Activated naive CD4-positive, alpha-beta T cell treated with anti-CD3 and anti-CD28 coated beads, Interleukin-2, amount 10 ng/mL, durations not matched to agents 7 days and 5 days (primary cell): ENCODE results near the gene TTC17.

Source experiments
- CTCF ChIA-PET: fragments of 350-600 bp; sonication (Branson Sonifier 250); formaldehyde crosslinking; loops from one replicate; lab custom pipeline; 2021; ENCODE audit warnings: antibody characterized with exemption; lab: Charles Lee
- DNase-seq: peaks from one replicate; pipeline ENCODE4 v3.0.0-alpha.2; 2020
- H3K27ac Mint-ChIP-seq: one replicate; pipeline ENCODE4 v1.8.0; 2021; ENCODE audit warnings: mild to moderate bottlenecking, moderate library complexity, mixed read lengths
- H3K27me3 Mint-ChIP-seq: one replicate; pipeline ENCODE4 v1.8.0; 2021; ENCODE audit warnings: mild to moderate bottlenecking, mixed read lengths
- H3K36me3 Mint-ChIP-seq: one replicate; pipeline ENCODE4 v1.8.0; 2021; ENCODE audit warnings: mixed read lengths
- H3K4me1 Mint-ChIP-seq: one replicate; pipeline ENCODE4 v1.8.0; 2021; ENCODE audit warnings: mixed read lengths
- H3K4me3 Mint-ChIP-seq: one replicate; pipeline ENCODE4 v1.8.0; 2021; ENCODE audit warnings: mild to moderate bottlenecking, moderate library complexity, mixed read lengths
- H3K9me3 Mint-ChIP-seq: one replicate; pipeline ENCODE4 v1.8.0; 2021; ENCODE audit warnings: mixed read lengths

TTC17 gene

DNA sequence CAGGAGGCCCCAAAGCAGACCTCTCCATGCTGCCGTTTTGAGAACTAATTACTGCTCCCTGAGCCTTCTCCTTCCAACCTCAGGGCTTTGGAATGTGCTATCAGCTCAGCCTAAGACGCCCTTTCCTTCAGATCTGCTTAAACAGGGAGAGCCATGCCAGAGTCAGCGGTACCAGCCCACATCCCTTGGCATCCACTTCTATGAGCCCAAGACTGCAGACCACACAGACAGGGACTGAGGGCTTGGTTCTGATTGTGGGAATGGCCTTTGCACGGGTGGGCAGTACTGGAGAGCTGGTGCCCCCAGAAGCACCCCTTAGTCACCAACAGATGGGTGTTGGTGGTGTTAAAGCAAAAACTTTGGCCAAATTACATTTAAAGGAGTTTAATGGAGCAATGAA lies 146.5 kb downstream of the TTC17 start:
- H3K27me3 Mint-ChIP-seq, result no peaks in the 10 kb centered on the region
- H3K4me3 Mint-ChIP-seq, result no peak overlapping the region
- no peak for DNase-seq
- no peaks in the 10 kb centered on the region for H3K9me3 Mint-ChIP-seq
- no peaks in the 10 kb centered on the region for H3K36me3 Mint-ChIP-seq
- no peak overlapping the region for H3K27ac Mint-ChIP-seq
- CTCF ChIA-PET, result interaction anchor here (0.9 to 1.7 kb wide), 3 partner anchors 62 to 346 kb away, joined by 3 to 5 read pairs (median 3); no protein-coding TSS in a partner anchor
- peaks cover 10% of the 10 kb centered on the region for H3K4me1 Mint-ChIP-seq

DNA sequence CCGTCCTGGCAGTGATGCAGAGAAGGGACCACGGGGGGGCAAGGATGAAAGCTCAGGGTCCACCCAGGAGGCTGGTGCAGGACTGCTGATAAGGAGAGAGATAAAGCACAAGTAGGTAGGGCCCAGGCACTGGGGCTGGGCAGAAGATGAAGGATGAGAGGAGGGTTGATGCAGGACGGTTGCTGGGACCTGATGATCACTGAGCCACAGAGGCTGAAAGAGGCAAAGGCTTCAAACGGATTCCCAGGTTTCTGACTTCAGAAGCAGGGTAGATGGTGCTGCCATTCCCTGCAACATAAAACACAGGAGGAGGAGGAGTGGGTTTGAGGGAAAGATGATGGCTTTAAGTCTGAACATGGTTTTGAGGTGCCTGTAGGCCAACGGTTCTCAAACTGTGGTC lies 148.5 kb downstream of the TTC17 start:
- DNase-seq, result no peak
- peaks cover 10% of the 10 kb centered on the region for H3K4me1 Mint-ChIP-seq
- CTCF ChIA-PET, result no interaction called here
- no peaks in the 10 kb centered on the region for H3K9me3 Mint-ChIP-seq
- no peak overlapping the region for H3K4me3 Mint-ChIP-seq
- H3K27ac Mint-ChIP-seq, result no peak overlapping the region
- no peaks in the 10 kb centered on the region for H3K36me3 Mint-ChIP-seq
- H3K27me3 Mint-ChIP-seq, result peaks cover 6% of the 10 kb centered on the region

DNA sequence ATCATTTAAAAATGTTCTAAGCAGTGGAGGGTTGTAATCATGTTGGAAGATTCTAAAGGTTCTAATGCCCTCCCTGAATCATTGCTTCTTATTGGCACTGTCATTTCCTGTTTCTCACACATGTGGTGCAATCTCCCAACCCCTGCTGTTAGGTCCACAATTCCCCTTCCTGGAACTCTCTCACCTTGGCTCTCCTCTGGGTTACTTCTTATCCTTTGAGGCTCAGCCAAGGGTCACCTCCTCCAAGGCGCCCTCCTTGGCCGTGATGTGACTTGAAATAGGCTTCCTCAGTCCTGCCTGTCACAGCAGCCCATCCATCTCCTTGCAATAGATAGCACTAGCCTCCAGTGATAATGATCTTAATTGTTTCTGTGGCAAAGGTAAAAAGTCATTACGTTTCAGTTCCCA lies 149.8 kb downstream of the TTC17 start:
- Mint-ChIP-seq H3K27me3 (peaks cover 6% of the 10 kb centered on the region), H3K27ac (no peak overlapping the region), H3K4me3 (no peak overlapping the region), H3K4me1 (peaks cover 10% of the 10 kb centered on the region), H3K9me3 (peaks cover 2% of the 10 kb centered on the region), H3K36me3 (no peaks in the 10 kb centered on the region)
- DNase-seq, result no peak
- CTCF ChIA-PET, result no interaction called here

DNA sequence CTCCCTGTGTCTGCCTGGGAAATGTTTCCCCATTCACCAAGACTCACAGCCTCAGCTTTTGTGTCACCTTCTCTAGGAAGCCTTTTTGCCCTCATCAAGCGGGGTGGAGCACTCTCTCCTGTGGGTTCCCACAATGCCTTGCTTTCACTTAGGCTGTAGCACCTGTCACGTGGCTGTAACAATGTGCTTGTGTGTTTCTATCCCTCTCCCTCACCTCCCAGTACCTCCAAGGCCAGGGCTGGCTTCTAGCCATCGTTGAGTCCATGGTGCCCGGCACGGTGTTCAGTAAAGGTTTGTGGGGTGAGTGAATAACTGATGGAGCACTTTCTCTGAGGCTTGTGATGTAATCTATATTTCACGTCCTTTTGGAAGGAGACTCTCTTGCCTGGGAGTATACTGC lies 153.2 kb downstream of the TTC17 start:
- H3K27me3 Mint-ChIP-seq, result peaks cover 11% of the 10 kb centered on the region
- H3K27ac Mint-ChIP-seq, result no peak overlapping the region
- no peaks in the 10 kb centered on the region for H3K36me3 Mint-ChIP-seq
- H3K9me3 Mint-ChIP-seq, result peaks cover 2% of the 10 kb centered on the region
- CTCF ChIA-PET, result interaction anchor here (1.0 kb wide), 1 partner anchor 10 kb away, joined by 3 read pairs; no protein-coding TSS in a partner anchor
- H3K4me3 Mint-ChIP-seq, result no peak overlapping the region
- DNase-seq, result no peak
- H3K4me1 Mint-ChIP-seq, result peaks cover 10% of the 10 kb centered on the region

DNA sequence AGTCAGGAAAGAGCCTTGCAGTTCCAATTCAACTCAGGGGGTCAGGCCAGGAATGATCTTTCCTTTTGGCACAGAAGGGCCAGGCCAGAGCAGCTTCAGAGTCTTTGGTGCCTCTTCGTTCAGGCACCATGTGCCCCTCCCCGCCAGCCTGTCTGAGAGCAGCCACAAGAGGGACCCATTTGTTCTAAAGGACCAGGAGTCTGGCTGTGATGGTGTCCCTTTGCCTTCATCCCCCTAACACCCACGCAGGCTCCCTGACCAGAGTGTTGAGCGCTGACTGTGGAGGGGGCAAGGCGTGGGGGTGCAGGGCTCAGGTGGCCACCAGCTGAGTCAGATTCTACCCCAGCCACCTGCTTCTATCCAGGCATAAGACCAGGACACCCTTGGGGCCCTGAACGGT lies 156.4 kb downstream of the TTC17 start:
- Mint-ChIP-seq H3K36me3 (no peaks in the 10 kb centered on the region), H3K27ac (no peak overlapping the region), H3K4me1 (no peaks in the 10 kb centered on the region), H3K27me3 (peaks cover 11% of the 10 kb centered on the region), H3K4me3 (no peak overlapping the region), H3K9me3 (peaks cover 2% of the 10 kb centered on the region)
- DNase-seq, result no peak
- CTCF ChIA-PET, result no interaction called here

DNA sequence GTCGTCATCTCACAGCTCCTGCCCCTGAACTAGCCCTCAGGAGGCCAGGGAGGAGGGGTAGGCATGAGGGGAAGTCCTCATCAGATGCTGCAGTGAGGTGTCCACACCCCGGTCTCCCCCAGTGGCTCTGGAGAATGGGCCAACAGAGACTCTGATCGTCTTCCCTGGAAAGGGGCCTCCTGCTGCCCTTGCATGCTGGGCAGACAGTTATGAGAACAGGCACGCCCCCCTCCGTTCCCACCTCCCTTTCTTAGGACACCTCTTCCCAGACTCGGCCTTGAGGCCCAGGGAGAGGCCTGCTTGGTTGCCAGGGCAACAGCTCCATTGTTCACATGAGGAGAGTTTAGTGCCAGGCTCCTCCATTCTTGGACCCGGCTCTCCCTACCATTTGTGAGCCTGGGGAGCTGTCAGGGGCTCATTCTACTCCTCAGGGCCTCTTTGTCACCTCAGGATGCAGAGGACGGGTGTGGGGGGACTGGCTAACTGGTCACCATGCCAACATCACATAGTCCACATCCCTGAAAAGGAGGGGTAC lies 157.7 kb downstream of the TTC17 start:
- H3K27me3 Mint-ChIP-seq, result peaks cover 10% of the 10 kb centered on the region
- H3K27ac Mint-ChIP-seq, result no peak overlapping the region
- CTCF ChIA-PET, result no interaction called here
- H3K9me3 Mint-ChIP-seq, result peaks cover 13% of the 10 kb centered on the region
- no peak for DNase-seq
- H3K4me3 Mint-ChIP-seq, result no peak overlapping the region
- H3K4me1 Mint-ChIP-seq, result no peaks in the 10 kb centered on the region
- H3K36me3 Mint-ChIP-seq, result no peaks in the 10 kb centered on the region

DNA sequence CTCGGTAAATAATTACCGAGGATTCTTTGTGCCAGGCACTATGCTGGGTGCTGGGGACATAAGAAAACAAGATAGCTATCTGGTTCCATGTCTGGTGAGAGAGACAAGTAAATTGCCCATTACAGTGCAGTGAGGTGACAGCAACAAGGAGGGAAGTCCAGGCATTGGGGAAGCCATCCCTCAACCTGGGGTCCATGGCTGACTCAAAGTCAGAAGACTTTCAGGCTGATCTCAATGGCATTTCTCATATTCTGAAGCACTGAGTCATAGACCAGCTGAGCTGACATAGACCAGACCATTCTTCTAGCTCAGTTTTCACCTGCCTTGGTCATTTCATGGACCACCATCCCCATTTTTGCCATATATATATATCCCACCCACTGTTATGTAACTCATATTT lies 158.8 kb downstream of the TTC17 start:
- CTCF ChIA-PET, result no interaction called here
- H3K4me1 Mint-ChIP-seq, result no peaks in the 10 kb centered on the region
- peaks cover 5% of the 10 kb centered on the region for H3K27me3 Mint-ChIP-seq
- no peak for DNase-seq
- H3K9me3 Mint-ChIP-seq, result peaks cover 19% of the 10 kb centered on the region
- no peaks in the 10 kb centered on the region for H3K36me3 Mint-ChIP-seq
- no peak overlapping the region for H3K4me3 Mint-ChIP-seq
- H3K27ac Mint-ChIP-seq, result no peak overlapping the region

DNA sequence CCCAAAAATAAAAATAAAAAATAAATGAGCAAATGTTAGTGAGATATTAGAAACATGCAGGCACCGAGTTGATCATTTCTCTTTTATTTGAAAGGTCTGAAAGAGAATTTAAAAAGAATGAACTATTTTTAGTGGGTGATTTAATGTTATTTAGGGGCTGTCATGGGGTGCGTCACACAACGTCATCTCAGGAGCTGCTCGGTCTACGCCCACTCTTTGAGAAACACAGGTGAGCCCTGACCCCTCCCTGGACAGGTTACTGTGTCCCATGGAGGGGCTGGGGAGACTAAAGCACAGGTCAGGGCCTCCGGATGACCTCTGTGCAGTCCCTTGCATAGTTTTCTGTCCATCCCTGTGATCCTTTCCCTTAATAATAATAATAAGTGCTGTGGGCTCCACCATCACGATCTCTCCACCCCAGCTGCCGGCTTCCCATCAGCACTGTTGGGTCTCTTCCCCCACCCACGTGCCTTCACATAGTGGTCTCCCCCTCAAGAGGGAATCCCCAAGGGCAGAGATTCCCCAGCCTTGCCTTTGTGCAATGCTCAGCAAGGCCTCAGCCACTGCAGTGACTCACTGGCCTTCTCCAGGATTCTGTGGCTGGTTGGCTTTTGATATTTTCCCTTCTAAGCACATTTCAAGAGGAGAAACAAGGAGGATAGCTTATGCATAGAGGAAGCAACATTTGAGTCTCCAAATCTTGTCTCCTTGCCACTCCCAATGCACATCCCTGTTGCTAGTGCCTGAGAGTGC lies 159.9 kb downstream of the TTC17 start:
- no peaks in the 10 kb centered on the region for H3K4me1 Mint-ChIP-seq
- no peaks in the 10 kb centered on the region for H3K36me3 Mint-ChIP-seq
- peaks cover 5% of the 10 kb centered on the region for H3K27me3 Mint-ChIP-seq
- H3K9me3 Mint-ChIP-seq, result peaks cover 18% of the 10 kb centered on the region
- H3K27ac Mint-ChIP-seq, result no peak overlapping the region
- CTCF ChIA-PET, result no interaction called here
- DNase-seq, result no peak
- H3K4me3 Mint-ChIP-seq, result no peak overlapping the region

DNA sequence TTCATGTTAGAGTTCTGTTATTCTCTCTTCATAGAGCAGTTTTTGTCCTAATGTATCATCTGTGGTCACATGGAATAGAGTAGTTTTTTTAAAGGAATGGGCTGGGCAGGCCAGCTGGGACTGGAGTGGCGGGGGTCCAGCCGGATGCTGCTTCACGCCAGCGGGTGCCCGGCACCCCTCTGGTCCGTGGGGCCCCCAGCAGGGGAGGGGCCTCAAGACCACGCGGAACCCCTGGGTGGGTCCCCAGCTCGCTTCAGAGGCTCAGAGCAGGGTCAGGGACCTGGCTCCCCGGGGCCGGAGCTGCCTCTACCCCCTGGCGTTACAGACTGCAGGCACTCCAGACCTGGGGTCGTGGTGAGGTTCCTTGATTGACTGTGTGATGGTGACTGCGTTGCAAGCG lies 162.8 kb downstream of the TTC17 start:
- H3K36me3 Mint-ChIP-seq, result no peaks in the 10 kb centered on the region

DNA sequence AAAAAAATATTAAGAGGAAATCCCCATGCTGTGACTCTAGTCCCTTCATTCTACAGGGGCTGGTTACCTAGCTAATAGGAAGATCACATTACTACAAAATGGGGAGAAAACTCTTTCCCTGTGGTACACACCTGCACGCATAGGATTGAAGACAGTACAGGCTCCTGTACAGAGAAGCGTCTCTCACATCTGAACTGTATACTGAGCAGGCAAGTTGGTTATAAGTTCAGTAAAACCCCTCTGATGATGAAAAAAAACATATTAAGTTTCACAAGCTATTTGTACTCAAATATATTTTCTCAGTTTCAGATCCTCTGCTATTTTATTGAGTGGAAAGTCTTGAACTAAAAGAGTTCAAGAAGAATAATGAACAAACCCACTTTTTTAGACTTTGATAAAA lies 164.9 kb downstream of the TTC17 start:
- H3K36me3 Mint-ChIP-seq, result no peaks in the 10 kb centered on the region
- H3K27ac Mint-ChIP-seq, result no peak overlapping the region
- no peak overlapping the region for H3K4me3 Mint-ChIP-seq
- CTCF ChIA-PET, result no interaction called here
- H3K9me3 Mint-ChIP-seq, result peaks cover 18% of the 10 kb centered on the region
- no peaks in the 10 kb centered on the region for H3K27me3 Mint-ChIP-seq
- no peak for DNase-seq
- H3K4me1 Mint-ChIP-seq, result no peaks in the 10 kb centered on the region

More for the DNA sequence above, 162.8 kb downstream of the TTC17 start:
- H3K4me3 Mint-ChIP-seq, result no peak overlapping the region
- CTCF ChIA-PET, result no interaction called here
- H3K27me3 Mint-ChIP-seq, result no peaks in the 10 kb centered on the region
- no peak for DNase-seq
- no peak overlapping the region for H3K27ac Mint-ChIP-seq
- no peaks in the 10 kb centered on the region for H3K4me1 Mint-ChIP-seq
- H3K9me3 Mint-ChIP-seq, result peaks cover 18% of the 10 kb centered on the region

DNA sequence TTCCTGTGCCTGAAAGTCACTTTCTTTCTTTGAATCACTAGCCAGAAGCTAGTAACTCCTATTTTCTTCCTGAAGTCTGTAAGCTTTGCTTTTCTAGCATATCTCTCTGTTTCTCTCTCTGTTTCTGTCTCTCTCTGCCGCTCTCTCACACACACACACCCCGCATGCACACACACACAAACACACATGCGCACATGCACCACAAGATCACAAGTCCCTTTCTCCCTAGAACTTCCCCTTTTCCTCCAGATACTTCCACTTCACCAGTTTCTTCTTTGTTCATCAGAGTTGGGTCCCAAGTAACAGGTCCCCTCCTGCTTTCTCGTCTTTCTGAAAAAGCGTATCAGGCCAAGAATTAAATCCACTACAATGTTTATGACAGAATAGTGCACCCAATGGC lies 173.3 kb downstream of the TTC17 start:
- H3K4me1 Mint-ChIP-seq, result no peaks in the 10 kb centered on the region
- no peak overlapping the region for H3K4me3 Mint-ChIP-seq
- H3K27ac Mint-ChIP-seq, result no peak overlapping the region
- DNase-seq, result no peak
- H3K36me3 Mint-ChIP-seq, result no peaks in the 10 kb centered on the region
- H3K27me3 Mint-ChIP-seq, result peaks cover 8% of the 10 kb centered on the region
- CTCF ChIA-PET, result no interaction called here
- H3K9me3 Mint-ChIP-seq, result no peaks in the 10 kb centered on the region

DNA sequence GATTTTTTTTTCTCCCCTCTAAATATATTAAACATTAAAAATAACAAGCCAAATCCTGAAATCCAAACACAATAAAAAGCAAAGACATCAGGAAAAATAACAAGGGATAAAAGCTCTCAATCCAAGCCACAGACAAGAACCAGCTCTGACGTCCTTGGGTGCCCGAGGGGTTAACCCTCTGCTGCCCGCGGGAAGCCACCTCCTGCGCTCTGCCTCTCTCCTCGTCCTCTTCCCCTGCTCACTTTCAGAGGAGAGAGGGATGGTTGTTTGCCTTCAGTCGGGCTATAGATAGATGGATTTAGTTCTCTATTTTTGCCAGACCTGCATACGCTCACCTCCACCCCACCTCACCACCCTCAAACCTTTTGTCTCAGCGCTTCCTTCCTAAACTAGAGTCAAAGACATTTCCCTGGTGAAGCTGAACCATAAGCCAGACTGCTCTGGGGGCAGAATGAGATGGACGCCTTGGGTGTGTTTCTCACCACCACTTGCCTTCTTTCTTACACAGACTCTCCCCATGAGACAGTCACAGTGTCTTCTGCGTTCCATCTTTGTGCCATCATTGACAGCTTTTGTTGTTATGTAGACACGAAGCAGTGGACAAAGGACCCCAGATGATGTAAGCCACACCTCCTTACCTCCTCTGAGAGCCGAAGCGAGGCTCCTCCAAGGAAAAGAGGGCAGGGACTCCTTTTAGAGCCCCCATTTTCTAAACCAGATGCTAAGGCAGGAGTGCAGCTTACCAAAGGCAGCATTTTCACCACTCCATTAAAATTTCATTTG lies 179.3 kb downstream of the TTC17 start:
- Mint-ChIP-seq H3K36me3 (no peaks in the 10 kb centered on the region), H3K4me3 (no peak overlapping the region), H3K27ac (no peak overlapping the region), H3K9me3 (no peaks in the 10 kb centered on the region), H3K27me3 (peaks cover 27% of the 10 kb centered on the region), H3K4me1 (no peaks in the 10 kb centered on the region)
- DNase-seq, result no peak
- CTCF ChIA-PET, result interaction anchor here (1.4 kb wide), 1 partner anchor 28 kb away, joined by 4 read pairs; no protein-coding TSS in a partner anchor

DNA sequence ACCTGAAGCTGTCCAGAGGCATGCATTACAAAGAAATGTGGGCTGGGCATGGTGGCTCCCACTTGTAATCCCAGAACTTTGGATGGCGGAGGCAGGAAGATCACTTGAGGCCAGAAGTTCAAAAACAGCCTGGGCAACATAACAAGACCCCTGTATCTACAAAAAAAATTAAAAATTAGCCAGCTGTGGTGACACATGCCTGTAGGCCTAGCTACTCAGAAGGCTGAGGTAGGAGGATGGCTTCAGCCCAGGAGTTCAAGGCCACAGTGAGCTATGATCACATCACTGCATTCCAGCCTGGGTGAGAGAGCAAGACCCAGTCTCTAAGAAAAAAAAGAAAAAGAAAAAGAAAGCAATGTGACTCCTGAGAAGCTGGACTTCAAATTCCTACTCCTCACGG lies 183.3 kb downstream of the TTC17 start:
- Mint-ChIP-seq H3K36me3 (no peaks in the 10 kb centered on the region), H3K27ac (no peak overlapping the region), H3K4me3 (no peak overlapping the region), H3K4me1 (no peaks in the 10 kb centered on the region), H3K27me3 (peaks cover 35% of the 10 kb centered on the region), H3K9me3 (no peaks in the 10 kb centered on the region)
- CTCF ChIA-PET, result no interaction called here
- no peak for DNase-seq

DNA sequence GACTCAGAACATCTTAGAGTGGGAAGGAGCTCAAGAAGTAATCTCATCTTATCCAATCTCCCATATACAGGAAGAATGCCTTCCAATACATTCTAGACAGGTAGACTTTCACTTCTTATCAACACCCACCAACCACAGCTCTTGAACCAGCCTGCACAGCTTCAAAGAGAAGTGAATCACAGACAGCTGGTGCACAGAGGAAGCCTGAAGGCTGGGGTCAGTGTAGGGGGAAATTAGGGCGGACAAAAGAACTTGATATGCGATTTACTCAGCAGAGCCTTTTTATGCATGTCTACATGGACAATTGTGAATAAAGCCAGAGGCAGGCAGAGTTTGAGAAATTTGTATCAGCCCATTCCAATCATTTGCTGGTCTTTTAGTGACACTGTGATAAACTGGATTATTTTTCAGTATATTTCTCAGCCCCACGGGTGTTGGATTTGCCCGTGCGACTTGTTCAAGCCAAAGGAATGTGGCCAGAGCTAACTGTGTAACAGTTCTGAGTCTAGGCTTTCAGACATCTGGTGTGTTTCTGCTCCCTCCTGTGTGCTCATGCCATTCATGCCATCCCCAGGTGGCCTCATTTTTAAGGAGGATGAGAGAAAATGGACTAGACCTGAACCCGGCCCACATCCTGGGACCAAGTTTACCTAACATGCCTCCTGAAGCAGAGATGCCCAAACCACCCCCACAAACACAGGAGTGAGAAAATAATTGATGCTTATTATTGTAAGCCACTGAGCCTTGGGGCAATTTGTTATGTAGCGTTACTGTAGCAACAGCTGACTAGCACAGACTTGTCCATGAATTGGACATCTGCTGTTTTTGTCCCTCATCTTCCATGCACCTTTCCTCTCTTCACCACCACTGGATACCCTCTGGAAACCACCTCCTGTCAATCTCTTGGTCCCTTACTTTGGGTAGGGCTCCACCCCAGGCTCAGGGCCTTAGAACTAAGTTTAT lies 184.3 kb downstream of the TTC17 start:
- Mint-ChIP-seq H3K27me3 (peaks cover 31% of the 10 kb centered on the region), H3K4me1 (no peaks in the 10 kb centered on the region), H3K27ac (no peak overlapping the region), H3K36me3 (no peaks in the 10 kb centered on the region), H3K9me3 (no peaks in the 10 kb centered on the region), H3K4me3 (no peak overlapping the region)
- no peak for DNase-seq
- CTCF ChIA-PET, result interaction anchor here (0.6 kb wide), 1 partner anchor 80 kb away, joined by 3 read pairs; no protein-coding TSS in a partner anchor
